NCI-H2107 treated with DMSO at 0.1 percent for 48 hours (cell line): ENCODE data around the gene PEAR1.
"Not testable (repeated sequence)": the region's sequence is repeated elsewhere in the genome, so short reads cannot be mapped to it uniquely, and the experiment has no call there.

Experiments used
- DNase-seq: peaks from one replicate; lab custom pipeline; 2025; ENCODE audit not compliant: unreplicated experiment; lab: John Stamatoyannopoulos, UW

PEAR1 gene

GRCh38 chr1:156913809-156914387, 20.4 kb downstream of the PEAR1 start:
- no peak for DNase-seq

- no peak for DNase-seq
Observed at GRCh38 chr1:156914440-156914856, 20.9 kb downstream of the PEAR1 start.

GRCh38 chr1:156920233-156921052, 26.9 kb downstream of the PEAR1 start, which contains the start of gene LRRC71:
TSS of gene LRRC71 (plus strand) at chr1:156920632. CDS start at chr1:156920804, 172 bp downstream.
- no peak for DNase-seq

GRCh38 chr1:156921053-156921529, 27.6 kb downstream of the PEAR1 start:
- DNase-seq: no peak

GRCh38 chr1:156922986-156923669, 29.6 kb downstream of the PEAR1 start:
- DNase-seq: peak; percentile 62

- DNase-seq: no peak
Observed at GRCh38 chr1:156923670-156924477, 30.4 kb downstream of the PEAR1 start.

GRCh38 chr1:156924478-156925153, 31.1 kb downstream of the PEAR1 start:
- no peak for DNase-seq

GRCh38 chr1:156925154-156926010, 31.9 kb downstream of the PEAR1 start:
- no peak for DNase-seq

GRCh38 chr1:156926175-156926574, 32.7 kb downstream of the PEAR1 start:
- DNase-seq: peak; percentile 59

GRCh38 chr1:156926695-156927094, 33.2 kb downstream of the PEAR1 start:
- not testable (repeated sequence) for DNase-seq

GRCh38 chr1:156927215-156928042, 33.9 kb downstream of the PEAR1 start:
- DNase-seq: peak; percentile 20

- no peak for DNase-seq
Observed at GRCh38 chr1:156928043-156928602, 34.6 kb downstream of the PEAR1 start.

- DNase-seq: no peak
Observed at GRCh38 chr1:156929596-156930238, 36.2 kb downstream of the PEAR1 start.

GRCh38 chr1:156930483-156930882, 37.0 kb downstream of the PEAR1 start:
- DNase-seq: no peak

- DNase-seq: no peak
Observed at GRCh38 chr1:156931211-156931952, 37.9 kb downstream of the PEAR1 start.

GRCh38 chr1:156931974-156932710, 38.6 kb downstream of the PEAR1 start:
- DNase-seq: no peak
